ENCODE data around the gene CDC73.
A peak's percentile ranks its signal among the peaks of the same experiment; 100 is the strongest.
"Not testable (repeated sequence)": the region's sequence is repeated elsewhere in the genome, so short reads cannot be mapped to it uniquely, and the experiment has no call there.

CDC73 gene

DNA sequence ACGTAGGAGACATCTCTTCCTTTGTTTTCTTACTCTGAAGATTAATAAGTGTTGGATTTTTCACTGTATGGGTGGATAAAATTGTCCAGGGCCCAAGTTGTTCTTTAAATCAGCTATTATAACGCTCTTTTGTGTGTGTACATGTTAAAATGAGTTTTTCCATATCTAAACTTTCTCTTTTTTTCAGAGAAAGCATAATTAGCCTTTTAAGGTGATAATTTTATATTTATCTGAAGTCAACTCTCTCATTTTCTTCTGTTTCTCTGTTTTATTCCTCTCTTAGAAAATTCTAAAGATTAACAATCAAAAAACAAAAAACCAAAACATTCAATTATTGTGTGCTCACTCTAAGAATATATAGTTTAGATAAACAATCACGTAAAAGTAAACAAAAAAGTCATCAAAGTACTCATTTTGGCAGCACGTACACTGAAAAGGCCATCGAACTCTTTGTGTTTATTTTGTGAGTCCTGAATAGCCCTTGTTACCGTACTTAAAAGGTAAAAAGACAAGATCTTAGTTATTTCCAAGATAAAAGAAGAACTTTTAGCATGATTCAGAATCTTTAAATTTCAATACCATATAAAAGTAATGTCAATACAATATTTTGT is 7.2 kb upstream of the CDC73 start:
- DNase-seq (ENCODE audit: low spot score) = no peak

DNA sequence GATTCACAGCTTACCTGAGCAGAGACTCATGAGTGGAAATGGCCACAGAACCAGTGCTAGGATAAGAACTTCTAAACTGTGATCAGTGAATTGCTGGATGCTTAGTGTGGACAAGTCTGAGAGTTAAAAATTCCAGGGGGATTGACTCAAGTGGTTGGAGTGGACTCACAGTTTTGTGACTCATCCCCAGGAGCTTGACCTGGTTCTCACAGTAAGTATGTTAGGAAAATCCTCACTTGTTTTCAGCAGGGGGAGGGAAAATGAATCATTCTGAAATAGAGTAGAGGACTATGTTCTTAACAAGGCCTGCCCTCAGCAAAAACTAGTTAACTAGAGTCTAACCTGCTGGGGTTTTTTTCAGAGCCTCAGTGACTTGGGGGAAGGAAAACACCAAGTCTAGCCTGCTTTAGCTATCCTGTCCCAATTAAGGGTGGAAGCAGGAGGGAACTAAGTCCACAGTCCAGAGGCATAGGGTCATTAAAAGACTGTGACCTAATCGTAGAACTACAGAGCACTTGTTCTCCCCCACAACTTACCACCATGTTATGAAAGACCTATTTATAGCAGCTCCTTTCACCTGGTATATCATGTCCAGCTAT is 6.1 kb upstream of the CDC73 start:
- DNase-seq (ENCODE audit: low spot score) = no peak

DNA sequence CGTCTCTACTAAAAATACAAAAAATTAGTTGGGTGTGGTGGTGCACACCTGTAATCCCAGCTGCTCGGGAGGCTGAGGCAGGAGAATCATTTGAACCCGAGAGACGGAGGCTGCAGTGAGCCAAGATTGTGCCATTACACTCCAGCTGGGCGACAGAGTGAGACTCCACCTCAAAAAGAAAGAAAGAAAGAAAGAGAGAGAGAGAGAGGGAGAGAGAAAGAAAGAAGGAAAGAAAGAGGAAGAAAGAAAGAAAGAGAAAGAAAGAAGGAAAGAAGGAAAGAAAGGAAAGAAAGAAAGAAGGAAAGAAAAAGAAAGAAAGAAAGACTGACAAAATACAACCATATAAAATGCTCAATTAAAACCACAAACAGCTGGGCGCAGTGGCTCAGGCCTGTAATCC is 4.7 kb upstream of the CDC73 start:
- not testable (repeated sequence) for DNase-seq (ENCODE audit: low spot score)

DNA sequence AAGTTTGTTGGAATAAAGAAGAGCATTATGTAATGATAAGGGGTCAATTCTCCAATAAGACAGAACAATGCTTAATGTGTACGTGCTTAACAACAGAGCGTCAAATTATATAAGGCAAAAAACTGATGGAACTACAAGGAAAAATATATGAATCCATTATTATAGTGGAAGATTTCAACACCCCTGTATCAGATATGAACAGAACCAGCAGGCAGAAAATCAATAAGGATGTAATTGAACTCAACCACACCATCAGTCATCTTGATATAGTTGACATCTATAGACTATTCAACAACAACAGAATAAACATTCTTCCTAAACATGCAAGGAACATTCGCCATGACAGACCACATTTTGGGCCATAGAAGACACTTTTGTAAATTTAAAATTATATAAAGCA is 3.6 kb upstream of the CDC73 start:
- no peak for DNase-seq (ENCODE audit: low spot score)

DNA sequence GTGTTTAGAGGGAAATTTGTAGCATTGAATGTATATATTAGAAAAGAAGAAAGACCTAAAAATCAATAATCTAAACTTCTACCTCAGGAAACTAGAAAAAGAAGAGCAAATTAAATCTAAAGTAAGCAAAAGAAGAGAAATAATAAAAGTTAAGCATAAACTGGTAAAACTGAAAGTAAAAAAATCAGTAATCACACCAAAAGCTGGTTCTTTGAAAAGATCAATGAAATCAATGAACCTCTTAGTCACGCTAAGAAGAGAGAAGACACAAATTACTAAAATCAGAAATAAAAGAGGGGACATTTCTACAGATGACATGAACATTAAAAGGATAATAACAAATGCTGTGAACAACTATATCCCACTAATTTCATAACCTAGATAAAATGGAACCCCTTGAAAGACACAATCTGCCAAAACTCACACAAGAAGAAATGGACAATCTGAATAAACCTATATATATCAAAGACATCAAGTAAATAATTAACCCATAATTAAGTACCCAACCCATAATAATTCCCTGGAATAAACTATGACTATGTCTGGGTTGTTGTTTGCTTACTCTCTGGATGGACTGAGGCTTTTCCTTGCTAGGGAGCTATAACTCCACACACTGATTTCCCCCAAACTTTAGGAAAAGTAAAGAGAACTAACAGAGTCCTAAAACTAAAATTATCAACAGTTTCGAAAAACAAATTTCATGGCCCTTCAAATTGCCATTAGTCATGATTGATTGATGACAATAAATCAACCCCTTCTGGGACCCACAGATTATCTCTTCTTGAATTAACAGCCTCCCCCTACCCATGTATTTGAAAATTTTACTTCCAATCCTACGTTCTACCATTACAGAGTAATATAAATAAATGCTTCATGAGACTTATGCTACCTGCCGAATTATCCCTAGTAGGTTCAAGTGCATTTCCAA is 2.8 kb upstream of the CDC73 start:
- DNase-seq (ENCODE audit: low spot score) = no peak

DNA sequence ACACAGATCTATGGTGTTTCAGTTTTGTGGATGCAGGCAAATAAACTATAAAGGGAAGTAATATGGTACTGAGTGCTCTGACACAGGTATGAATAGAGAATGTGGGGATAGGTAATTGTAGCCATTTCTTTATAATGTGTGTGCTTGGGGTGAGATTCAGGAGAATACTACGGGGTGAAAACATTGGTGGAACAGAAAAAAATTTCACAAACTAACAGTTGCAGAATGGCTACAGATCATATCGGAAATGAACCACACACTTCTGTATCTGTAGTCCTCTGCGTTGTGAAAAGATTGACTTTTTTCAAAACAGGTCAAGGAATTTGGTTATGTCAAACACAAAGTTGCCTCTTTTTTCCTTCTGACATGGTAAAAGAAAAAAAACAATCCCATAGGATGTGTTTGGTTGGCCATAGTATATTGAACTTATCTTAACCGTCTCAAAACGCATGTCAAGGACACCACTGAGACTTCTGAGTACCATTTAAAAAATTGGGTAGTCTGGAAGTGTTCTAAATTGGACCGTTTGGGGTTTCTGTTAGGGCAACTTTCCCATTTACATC is 1.1 kb upstream of the CDC73 start:
- no peak for DNase-seq (ENCODE audit: low spot score)

DNA sequence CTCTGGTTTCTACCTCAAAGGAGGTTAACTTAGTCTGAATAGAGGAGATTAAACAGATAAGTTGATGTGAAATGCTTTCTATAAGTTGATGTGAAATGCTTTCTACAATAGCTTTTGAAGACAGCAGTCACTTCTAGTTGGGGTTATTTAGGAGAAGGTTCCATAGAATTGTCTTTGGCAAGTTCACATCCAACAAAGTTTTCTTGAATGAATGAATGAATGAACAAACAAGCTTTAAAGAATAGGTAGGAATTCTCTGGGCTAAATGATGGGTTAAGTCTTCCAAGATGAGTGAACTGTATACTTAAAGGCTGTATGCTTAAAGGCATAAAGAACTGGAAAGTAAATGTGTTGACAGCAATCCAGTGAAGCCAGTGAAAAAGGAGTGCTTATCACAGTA is 1.9 kb downstream of the CDC73 start:
- DNase-seq (ENCODE audit: low spot score) = no peak

DNA sequence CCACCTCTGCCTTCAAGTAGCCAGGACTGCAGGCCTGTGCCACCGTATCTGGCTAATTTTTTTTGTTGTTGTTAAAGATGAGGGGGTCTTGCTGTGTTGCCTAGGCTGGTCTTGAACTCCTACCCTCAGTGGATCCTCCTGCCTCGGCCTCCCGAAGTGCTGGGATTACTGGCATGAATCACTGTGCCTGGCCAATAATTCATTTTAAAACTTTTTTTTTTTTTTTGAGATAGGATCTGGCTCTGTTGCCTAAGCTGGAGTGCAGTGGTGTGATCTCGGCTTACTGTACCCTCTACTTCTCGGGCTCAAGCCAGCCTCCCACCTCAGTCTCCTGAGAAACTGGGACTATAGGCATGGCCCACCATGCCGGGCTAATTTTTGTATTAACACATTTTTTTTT is 3.5 kb downstream of the CDC73 start:
- DNase-seq (ENCODE audit: low spot score) = no peak

DNA sequence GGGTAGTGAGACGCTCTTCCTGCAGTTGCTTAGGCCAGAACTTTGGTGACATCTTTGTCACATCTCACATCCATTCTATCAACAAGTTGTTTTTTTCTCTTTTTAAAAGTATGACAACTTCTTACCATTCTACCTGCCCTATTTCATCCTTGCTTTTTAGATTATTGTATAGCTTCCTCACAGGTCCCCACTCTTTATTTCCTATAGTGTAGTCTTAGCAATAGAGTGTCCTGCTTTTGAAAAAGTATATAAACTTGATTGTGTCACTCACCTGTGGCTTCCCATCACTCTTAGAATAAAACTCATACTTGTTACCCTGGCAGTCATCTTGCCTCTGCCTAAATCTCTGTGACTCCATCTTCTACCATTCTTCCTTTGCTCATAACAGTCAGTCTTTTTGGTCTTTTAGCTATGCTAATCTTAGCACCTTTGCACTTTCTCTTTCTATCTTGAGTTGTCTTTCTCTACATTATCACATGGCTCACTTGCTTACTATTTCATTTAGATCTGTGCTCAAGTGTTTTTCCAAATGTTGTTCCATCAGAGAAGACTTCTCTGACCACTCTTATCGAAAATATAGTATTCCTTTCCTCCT is 9.5 kb downstream of the CDC73 start:
- no peak for DNase-seq (ENCODE audit: low spot score)

DNA sequence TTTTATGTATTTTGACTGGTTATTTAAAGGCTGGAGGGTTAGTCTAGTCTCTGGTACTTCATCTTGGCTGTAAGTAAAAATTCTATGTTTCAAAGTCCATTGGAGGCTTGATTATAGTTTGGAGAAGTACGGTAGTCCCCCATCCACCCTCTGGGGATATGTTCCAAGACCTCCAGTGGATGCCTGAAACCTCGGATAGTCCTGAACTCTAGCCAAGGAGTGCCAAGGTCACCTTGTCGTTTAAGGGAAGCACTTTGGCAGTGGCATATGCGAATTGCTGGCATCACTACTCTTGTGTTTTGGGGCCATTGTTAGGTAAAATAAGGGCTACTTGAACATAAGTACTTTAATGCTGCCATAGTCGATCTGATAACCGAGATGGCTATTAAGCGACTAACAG is 18.4 kb downstream of the CDC73 start:
- DNase-seq (ENCODE audit: low spot score) = no peak

DNA sequence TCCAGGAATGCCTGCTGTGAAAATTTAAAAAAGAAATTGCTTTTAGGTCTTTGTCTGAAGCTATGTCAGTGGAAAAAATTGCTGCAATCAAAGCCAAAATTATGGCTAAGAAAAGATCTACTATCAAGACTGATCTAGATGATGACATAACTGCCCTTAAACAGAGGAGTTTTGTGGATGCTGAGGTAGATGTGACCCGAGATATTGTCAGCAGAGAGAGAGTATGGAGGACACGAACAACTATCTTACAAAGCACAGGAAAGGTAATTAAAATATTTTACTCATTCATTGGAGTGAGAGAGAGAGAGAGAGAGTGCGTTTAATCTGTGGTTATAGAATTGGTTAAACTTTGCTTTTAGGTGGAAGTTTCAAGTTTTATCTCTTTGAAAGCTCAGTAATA is 20.0 kb downstream of the CDC73 start:
- DNase-seq (ENCODE audit: low spot score) = peak; percentile 15

DNA sequence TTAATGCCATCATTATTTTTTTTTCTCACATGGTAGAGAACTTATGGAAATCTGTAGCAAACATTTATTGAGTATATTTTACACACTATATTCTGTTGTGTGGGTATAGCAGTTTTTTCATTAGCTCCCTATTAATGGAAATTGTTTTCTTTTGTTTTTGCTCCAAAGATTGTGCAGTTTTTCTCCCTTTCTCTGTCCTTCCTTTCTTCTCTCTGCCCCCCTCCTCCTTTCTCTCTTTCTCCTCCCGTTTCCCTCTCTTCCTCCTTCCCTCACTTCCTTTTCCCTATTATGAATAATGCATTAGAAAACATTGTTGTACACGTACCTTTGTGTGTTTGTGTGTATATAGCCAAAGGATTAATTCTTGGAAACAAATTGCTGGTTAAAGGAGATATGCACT is 20.6 kb downstream of the CDC73 start:
- DNase-seq (ENCODE audit: low spot score) = no peak

DNA sequence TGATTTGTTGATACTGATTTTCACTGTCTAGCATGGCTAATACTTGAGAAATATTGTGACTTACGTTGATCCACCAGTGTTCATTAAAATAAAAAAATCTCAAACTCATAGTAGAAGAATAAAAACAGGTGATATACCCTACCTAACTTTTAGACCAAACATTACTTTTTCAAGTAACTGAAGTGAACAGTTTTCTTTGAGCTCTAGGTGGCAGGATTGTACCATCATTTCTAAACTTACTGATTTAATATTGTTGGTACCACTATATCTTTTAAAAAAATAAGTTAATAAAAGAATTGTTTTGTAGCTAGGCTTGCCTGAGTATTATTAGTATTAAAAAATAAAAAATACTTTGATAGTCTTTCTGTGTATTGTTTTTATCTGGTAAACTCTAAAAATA is 21.5 kb downstream of the CDC73 start:
- peak; percentile 13 for DNase-seq (ENCODE audit: low spot score)

DNA sequence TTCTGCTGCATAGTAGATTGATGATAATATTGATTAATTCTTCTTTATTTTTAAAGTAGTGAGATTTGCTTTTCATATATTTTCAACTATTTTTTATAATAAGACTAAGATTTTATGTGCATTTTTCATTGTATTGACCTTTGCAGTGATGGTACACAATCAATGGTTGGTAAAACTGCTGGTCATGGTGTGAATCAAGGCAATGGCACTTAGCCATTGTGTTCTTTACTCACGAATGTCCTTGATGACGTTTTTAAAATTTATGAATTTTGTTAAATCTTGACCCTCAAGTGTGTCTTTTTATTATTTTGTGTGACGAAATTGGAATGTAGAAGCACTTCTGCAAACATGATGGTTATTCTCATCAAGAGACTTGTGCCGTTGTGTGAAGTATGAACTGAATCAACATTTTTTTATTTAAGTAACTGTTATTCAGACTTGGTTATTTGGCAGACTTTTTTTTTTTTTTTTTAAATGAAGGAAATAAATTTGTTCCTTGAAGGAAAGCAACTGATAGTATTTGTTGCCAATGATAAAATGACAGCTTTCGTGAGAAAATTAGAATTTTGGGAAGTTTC is 22.6 kb downstream of the CDC73 start:
- DNase-seq (ENCODE audit: low spot score) = no peak

DNA sequence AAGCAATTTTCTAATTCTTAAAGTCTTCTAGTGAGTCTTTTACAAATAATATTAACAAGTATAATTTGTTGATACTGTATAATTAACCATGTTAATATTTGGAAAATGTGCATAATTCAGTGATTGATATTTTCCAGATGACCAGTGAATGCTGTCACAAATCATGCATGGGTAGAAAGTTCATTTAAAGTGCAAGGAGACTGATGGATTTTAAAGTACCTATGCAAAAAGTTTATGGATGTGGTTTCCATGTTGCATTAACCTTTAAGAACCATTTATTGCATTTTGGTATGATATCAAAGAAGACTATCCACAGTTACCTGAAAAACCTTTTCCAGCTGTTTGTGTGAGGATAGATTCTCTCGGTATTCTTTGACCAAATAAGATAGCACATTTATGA is 23.2 kb downstream of the CDC73 start:
- no peak for DNase-seq (ENCODE audit: low spot score)

DNA sequence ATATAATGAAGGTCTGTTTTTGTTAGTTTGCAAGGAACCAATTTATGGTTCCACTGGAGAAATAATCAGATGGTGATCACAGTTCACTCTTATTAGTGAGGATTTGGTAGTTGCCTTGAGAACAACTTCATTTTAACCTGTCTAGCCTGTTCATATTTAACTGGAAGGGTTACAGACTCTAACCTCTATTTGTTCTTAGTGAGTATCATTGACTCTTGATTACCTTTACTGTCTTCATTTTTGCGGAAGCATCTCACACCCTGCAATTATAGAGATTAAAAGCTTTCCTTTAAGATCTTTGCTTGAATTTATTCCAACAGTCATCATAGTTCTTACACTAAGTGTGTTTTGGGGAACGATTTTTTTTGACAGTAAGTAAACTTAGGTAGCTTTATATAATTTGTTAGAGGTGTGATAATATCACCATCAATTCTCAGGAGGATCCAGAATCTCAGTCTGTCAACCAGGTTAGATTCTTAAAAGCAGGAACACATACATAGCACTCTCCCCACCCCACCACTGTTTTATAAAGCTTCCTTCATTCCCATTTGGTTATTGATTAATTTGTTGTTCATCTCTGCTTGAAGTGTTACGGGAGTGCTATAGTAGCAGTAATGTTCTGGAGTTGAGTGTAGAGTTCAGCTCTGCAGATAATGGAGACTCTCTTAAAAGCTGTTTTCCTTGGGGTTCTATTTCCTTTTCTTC is 34.4 kb downstream of the CDC73 start:
- no peak for DNase-seq (ENCODE audit: low spot score)

DNA sequence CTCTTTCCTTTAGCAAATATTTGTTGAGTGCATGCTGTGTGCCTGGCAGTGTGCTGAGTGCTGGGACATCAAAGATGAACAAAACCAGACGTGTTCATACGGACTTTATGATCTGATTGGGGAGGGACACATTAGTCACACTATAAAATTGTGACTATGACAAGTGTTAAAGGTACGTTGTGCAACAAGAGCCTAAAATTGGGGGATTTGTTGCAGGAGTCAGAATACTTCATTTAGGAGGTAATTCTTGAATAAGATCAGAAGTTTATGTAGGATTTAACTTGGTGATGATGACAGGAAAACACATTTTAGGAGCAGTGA is 35.0 kb downstream of the CDC73 start:
- DNase-seq (ENCODE audit: low spot score) = no peak

DNA sequence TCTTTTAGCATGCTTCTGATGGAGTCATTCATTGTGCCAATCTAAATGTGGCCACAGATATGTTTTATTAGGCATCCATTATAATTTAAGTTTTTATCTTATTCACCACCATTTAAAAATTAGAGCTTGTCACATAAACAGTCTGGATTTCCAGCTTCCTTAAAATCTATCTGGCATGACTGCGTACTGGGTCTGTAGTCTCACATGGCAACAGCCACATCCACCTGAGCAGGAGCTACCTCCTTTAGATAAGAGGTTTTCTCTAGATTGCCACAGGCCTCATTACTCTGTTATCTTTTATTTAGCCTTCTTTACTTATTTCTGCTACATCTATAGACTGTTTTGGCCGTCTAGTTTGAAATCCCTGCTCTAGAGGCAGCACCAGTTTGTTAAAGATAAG is 35.5 kb downstream of the CDC73 start:
- DNase-seq (ENCODE audit: low spot score) = no peak

DNA sequence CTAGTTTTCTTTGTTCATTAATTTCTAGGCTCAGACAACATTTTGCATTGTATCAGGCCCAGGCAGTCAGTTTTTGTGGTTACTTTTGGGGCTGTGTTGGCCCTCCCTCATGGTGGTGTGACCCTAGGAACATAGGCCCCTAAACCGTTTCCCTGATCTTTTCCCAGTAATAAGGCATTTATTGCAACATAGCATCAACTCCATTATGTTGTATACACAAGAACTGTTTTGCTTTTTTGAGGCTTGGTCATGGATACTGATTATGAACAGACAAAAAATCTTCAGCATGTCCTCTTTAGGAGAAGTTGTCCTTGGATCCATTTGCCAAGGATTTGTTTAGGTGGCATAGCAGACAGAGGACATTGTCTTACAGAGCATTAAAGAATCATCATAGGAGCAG is 54.3 kb downstream of the CDC73 start:
- DNase-seq (ENCODE audit: low spot score) = no peak

DNA sequence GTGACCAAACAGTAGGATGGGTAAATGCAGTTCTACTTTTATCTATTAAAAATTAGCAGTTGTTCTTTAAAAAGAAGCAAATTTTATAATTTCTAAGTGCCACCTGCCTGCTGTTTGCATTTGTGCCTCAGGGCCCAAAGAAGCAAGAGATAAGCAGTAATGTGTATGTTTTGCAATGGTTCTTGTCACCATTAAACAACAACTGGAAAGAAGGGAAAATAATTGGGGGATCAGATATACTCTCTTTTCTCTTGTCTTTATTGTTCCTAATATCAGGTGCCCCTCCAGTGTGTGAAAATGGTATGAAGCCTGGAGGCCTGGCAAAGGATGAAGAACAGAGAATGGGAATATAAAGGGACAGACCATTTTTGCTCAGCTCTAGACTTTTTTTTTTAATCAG is 55.0 kb downstream of the CDC73 start:
- DNase-seq (ENCODE audit: low spot score) = no peak

DNA sequence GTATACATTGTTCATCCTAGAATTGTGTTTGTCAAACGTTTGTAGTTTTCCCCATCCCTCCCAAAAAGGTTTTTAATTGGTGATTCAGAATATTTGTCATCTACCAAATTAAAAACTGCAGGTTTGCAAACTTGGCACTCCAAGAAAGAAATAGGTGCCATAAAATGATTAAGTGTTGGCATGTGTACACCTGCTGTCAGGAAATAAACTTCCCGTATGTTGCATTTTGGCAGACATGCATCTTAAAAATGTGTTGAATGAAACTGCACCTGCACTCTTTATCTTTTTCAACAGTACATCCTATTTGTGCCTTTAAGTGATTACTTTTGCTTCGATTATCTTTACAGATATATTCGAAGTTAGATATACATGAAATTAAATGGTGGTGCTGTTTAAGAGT is 57.3 kb downstream of the CDC73 start:
- no peak for DNase-seq (ENCODE audit: low spot score)

DNA sequence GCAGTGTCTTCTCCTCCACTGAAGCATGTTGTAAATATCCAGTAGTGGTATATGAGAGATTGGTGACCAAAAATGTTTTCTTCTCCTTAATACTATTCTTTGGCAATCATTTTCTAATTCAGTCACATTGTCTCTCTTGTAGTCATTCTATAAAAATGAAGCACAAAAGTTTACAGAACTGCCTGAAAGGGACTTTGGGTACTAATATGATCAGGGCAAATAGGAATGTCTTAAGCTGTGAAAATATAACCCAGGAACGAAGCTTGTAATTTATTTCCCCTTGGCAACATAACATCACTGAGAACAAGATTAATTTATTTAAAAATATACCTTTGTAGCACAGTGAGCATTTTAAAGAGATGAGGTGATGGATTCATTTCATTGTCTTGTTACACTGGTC is 59.7 kb downstream of the CDC73 start:
- DNase-seq (ENCODE audit: low spot score) = no peak

All from CD4-positive, alpha-beta T cell treated with Interleukin-15 for 4 hours (primary cell).